Sigmoid colon (tissue), 7 donors: ENCODE data around the gene GALNT1. TPM values are rescaled to one million over a fixed set of nuclear protein-coding genes. Genes with fewer than 3 reads are reported as not detected.
"Not testable (repeated sequence)": the region's sequence is repeated elsewhere in the genome, so short reads cannot be mapped to it uniquely, and the experiment has no call there.

Experiments used
- DNase-seq: peaks from one replicate; pipeline ENCODE4 v3.0.0-alpha.2; 2019
- H3K27ac ChIP-seq, 4 donors: fragments of 200-600 bp; sonication (generic); one replicate each; pipeline ENCODE4 v1.5.1; 2016 to 2019; ENCODE audit warnings: mild to moderate bottlenecking in 1 of 4
- H3K27me3 ChIP-seq, 3 donors: fragments of 200-600 bp; sonication (generic); one replicate each; pipeline ENCODE4 v1.5.1; 2019; ENCODE audit warnings: mild to moderate bottlenecking in 1 of 3
- H3K36me3 ChIP-seq, 4 donors: fragments of 200-600 bp; sonication (generic); one replicate each; pipeline ENCODE4 v1.5.1; 2016 to 2019
- H3K4me1 ChIP-seq, 4 donors: fragments of 200-600 bp; sonication (generic); one replicate each; pipeline ENCODE4 v1.5.1; 2017 to 2019
- H3K4me3 ChIP-seq, 4 donors: fragments of 200-600 bp; sonication (generic); one replicate each; pipeline ENCODE4 v1.5.1; 2017 to 2019; ENCODE audit warnings: mild to moderate bottlenecking in 2 of 4, moderate library complexity in 1 of 4
- H3K9me3 ChIP-seq, 4 donors: fragments of 200-600 bp in 3 of 4; sonication (generic) in 3 of 4; one replicate each; pipeline versions ENCODE4 v1.5.1 to v1.6.1; 2013 to 2019
- EP300 ChIP-seq, 4 donors: sonication (generic); formaldehyde crosslinking; IDR thresholded peaks; one replicate each; pipeline ENCODE4 v1.6.1; 2017; ENCODE audit warnings: antibody characterized with exemption in 4 of 4
- POLR2A ChIP-seq, 2 donors: fragments of 450-650 bp; IDR thresholded peaks; one replicate each; pipeline ENCODE4 v1.6.1; 2016; ENCODE audit warnings: antibody characterized with exemption in 2 of 2, mild to moderate bottlenecking in 2 of 2, moderate library complexity in 2 of 2
- POLR2AphosphoS5 ChIP-seq, 4 donors: sonication (generic); formaldehyde crosslinking; IDR thresholded peaks; one replicate each; pipeline ENCODE4 v1.6.1; 2017; ENCODE audit warnings: antibody characterized with exemption in 4 of 4
- WGBS, 2 donors: extraction: QIAGEN DNeasy Blood & Tissue Kit; methylation state at CpG; one replicate each; pipeline ENCODE4 v1.1.7; 2013; 5-methylcytosine and 5-hydroxymethylcytosine counted together
- intact Hi-C: fragments of 100-400 bp; cut with DNase I; formaldehyde crosslinking; loops from one replicate; pipeline ENCODE4 v1.15.1; 2023
- polyA plus RNA-seq, 3 donors: library from polyadenylated mRNA; stranded (reverse); fragments of 200-250 nt; gene quantifications; one replicate each; pipeline ENCODE4 v1.2.3, GENCODE V29; 2013
- total RNA-seq, 4 donors: library from RNA; depleted of rRNA; stranded (reverse); fragments of >200 nt; gene quantifications; one replicate each; pipeline ENCODE4 v1.1.0, GENCODE V29; 2016
- TF ChIP-seq, protein P1 (sequence below), 4 experiments: fragments of 450-650 bp in 3 of 4; fragments of 200-600 bp in 1 of 4; IDR thresholded peaks; one replicate each; pipeline ENCODE4 v1.5.1; 2016 to 2019; ENCODE audit warnings: antibody characterized with exemption in 4 of 4, mild to moderate bottlenecking in 3 of 4, moderate library complexity in 2 of 4
- donor health status: healthy with polysubstance abuse.
- donor health status: Bipolar disorder and iron deficiency.
- donor health status: healthy.

Gene GALNT1
- total and polyA plus RNA-seq, 7 donors = 21.5 to 33.9 (median 29.7) TPM

DNA sequence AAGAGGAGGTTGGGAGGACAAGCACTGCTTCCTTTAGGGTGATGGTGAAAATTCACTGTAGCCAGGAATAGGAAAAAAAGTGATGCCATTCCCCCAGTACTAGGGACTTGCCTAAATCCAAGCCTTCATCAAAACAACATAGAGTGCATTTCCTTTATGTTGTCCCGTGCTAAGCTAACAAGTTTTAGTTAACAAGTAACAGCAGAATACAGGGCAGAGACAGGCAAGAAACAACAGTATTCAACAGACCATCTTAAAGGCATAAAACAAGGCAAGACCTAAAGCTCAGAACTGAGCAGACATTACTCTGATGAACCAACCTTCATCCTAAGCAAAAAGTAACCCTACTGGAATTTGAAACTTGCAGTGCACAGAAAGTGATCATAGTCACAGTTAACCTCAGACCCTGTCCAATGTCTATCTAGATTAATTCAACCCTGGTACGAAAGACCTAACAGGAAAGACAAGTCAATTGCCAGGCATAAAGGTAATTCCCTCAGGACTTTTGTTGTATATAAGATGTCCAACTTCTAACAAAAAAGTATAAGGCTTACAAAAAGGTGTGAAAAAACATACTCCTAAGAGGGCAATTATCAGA is 34.4 kb upstream of the GALNT1 start:
- no peak overlapping the region for H3K4me3 ChIP-seq
- intact Hi-C loops = no loop called here
- H3K36me3 ChIP-seq = no peaks in the 10 kb centered on the region
- no peak for DNase-seq
- no peaks in the 10 kb centered on the region for H3K27me3 ChIP-seq
- WGBS, 2 donors = 65 to 80% methylated on average over 2 of the region's 2 CpGs
- H3K27ac ChIP-seq = no peak overlapping the region
- TF ChIP-seq, protein P1, sequence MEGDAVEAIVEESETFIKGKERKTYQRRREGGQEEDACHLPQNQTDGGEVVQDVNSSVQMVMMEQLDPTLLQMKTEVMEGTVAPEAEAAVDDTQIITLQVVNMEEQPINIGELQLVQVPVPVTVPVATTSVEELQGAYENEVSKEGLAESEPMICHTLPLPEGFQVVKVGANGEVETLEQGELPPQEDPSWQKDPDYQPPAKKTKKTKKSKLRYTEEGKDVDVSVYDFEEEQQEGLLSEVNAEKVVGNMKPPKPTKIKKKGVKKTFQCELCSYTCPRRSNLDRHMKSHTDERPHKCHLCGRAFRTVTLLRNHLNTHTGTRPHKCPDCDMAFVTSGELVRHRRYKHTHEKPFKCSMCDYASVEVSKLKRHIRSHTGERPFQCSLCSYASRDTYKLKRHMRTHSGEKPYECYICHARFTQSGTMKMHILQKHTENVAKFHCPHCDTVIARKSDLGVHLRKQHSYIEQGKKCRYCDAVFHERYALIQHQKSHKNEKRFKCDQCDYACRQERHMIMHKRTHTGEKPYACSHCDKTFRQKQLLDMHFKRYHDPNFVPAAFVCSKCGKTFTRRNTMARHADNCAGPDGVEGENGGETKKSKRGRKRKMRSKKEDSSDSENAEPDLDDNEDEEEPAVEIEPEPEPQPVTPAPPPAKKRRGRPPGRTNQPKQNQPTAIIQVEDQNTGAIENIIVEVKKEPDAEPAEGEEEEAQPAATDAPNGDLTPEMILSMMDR (IDR thresholded peaks at IDR 0.05) = no peak
- TF ChIP-seq POLR2AphosphoS5 (IDR thresholded peaks at IDR 0.05) = no peak
- no peaks in the 10 kb centered on the region for H3K9me3 ChIP-seq
- no peaks in the 10 kb centered on the region for H3K4me1 ChIP-seq

DNA sequence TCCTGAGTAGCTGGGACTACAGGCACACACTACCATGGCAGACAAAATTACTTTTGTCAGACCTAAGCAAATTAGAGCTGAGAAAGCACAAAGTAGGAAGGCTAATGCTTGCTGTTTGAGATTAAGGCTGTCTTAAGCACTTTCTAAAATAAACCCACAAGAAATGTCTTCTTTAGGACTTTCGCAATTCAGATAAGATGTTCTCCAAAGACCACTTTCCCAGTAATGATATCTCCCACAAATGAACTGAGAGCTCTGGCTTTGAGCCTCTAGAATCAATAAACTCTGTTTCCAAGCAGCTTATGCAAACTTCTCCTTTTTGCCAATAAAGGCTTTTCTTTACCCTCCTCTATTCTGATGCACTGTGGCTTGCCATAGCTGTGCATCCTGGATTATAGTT is 32.0 kb upstream of the GALNT1 start:
- Histone ChIP-seq H3K27me3 (no peaks in the 10 kb centered on the region), H3K4me1 (no peaks in the 10 kb centered on the region), H3K4me3 (no peak overlapping the region), H3K27ac (no peak overlapping the region), H3K9me3 (no peaks in the 10 kb centered on the region), H3K36me3 (no peaks in the 10 kb centered on the region)
- no peak for TF ChIP-seq POLR2A (IDR thresholded peaks at IDR 0.05)
- TF ChIP-seq, protein P1 (IDR thresholded peaks at IDR 0.05) = no peak
- no peak for TF ChIP-seq POLR2AphosphoS5 (IDR thresholded peaks at IDR 0.05)
- no peak for TF ChIP-seq EP300 (IDR thresholded peaks at IDR 0.05)
- no peak for DNase-seq
- WGBS, 2 donors = 96 to 100% methylated on average over 1 of the region's 1 CpG
- intact Hi-C loops = no loop called here

DNA sequence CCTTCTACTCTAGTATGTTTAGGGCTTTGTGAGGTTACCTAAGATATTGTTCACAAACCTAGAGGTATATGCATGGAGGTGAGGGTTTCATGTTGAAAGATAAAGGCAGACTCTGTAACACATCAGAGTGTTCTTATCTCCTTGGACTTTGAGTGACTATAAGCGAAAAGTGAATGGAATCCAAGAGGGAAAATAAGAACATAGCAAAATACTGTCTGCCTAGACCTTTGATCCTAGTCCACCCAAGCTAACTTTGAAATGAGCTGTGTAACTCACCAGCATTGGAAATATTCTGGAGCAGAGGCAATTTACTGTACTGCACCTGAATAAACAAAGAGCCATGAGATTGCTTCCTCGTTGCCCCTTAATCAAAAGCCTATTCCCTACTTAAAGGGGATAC is 28.2 kb upstream of the GALNT1 start:
- 14 to 59% methylated on average over 2 of the region's 2 CpGs for WGBS, 2 donors

DNA sequence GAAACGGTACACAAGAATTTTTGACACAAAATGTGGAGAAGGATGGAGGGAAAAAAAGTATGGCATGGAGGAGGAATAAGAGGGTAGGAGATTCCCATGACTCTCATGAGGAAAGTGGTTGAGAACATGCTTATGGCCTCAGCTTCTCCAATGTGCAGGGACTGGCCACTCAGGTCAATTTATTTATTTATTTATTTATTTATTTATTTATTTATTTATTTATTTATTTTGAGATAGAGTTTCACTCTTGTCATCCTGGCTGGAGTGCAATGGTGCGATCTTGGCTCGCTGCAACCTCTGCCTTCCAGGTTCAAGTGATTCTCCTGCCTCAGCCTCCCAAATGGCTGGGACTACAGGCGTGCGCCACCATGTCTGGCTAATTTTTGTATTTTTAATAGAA is 26.0 kb upstream of the GALNT1 start:
- H3K9me3 ChIP-seq, H3K4me3 ChIP-seq: not testable (repeated sequence)
- 96 to 97% methylated on average over 5 of the region's 5 CpGs for WGBS, 2 donors

More for the DNA sequence above, 28.2 kb upstream of the GALNT1 start:
- Histone ChIP-seq H3K4me3 (no peak overlapping the region), H3K9me3 (no peaks in the 10 kb centered on the region), H3K4me1 (no peaks in the 10 kb centered on the region), H3K36me3 (no peaks in the 10 kb centered on the region), H3K27ac (no peak overlapping the region), H3K27me3 (no peaks in the 10 kb centered on the region)
- intact Hi-C loops = no loop called here
- no peak for DNase-seq
- TF ChIP-seq, protein P1 (IDR thresholded peaks at IDR 0.05) = no peak
- no peak for TF ChIP-seq POLR2A (IDR thresholded peaks at IDR 0.05)
- no peak for TF ChIP-seq POLR2AphosphoS5 (IDR thresholded peaks at IDR 0.05)
- no peak for TF ChIP-seq EP300 (IDR thresholded peaks at IDR 0.05)

DNA sequence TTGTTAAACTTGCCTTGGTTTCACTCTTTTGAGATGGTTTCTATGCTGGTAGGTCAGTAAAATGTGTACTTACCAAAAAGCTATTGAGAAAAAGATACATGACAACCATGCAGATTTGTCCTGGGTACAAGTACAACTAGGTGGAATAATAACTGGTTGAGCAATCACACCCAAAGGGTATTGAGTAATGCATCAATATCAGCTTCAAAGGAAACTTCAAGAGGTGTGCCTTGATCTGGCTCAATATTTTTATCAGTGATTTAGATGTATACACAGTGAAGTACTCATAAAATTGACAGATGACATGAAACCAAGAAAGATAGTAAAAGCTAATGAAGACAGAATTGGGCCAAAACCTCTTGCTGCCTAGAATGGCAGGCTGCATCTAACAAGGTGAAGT is 21.7 kb upstream of the GALNT1 start:
- Histone ChIP-seq H3K9me3 (no peaks in the 10 kb centered on the region), H3K27ac (no peak overlapping the region), H3K4me1 (no peaks in the 10 kb centered on the region), H3K36me3 (no peaks in the 10 kb centered on the region), H3K27me3 (no peaks in the 10 kb centered on the region), H3K4me3 (no peak overlapping the region)
- intact Hi-C loops = no loop called here
- DNase-seq = no peak
- no peak for TF ChIP-seq POLR2A (IDR thresholded peaks at IDR 0.05)
- TF ChIP-seq, protein P1 (IDR thresholded peaks at IDR 0.05) = no peak
- TF ChIP-seq POLR2AphosphoS5 (IDR thresholded peaks at IDR 0.05) = no peak
- no peak for TF ChIP-seq EP300 (IDR thresholded peaks at IDR 0.05)

More for the DNA sequence above, 26.0 kb upstream of the GALNT1 start:
- H3K36me3 ChIP-seq, DNase-seq, intact Hi-C loops, H3K4me1 ChIP-seq, H3K27ac ChIP-seq, H3K27me3 ChIP-seq: not testable (repeated sequence)
